HepG2 (cell line): Measurements from ENCODE around the gene NRL. TPM values are rescaled to one million over a fixed set of nuclear protein-coding genes. Genes with fewer than 3 reads are reported as not detected.

Experiments used
- ATAC-seq: fragments of 200-7000 bp; cut with Tn5 transposase; 3 replicates; pipeline ENCODE4 v1.9.1; 2020; ENCODE audit warnings: mild to moderate bottlenecking, moderate library complexity
- BruUV-seq: library from RNA; stranded (reverse); fragments of 400-500 nt; replicated peaks from 2 replicates; lab custom pipeline; 2021; lab: Mats Ljungman, UMichigan
- CTCF ChIA-PET: fragments of 300-600 bp; formaldehyde crosslinking; extraction: SDS; loops from one replicate; lab custom pipeline; 2021; ENCODE audit warnings: low total read pairs, inconsistent platforms, low intra/inter-chr PET ratio; lab: Yijun Ruan, JAX
- POLR2A ChIA-PET: fragments of 350-600 bp; sonication (Branson Sonifier 250); formaldehyde crosslinking; loops from one replicate; lab custom pipeline; 2020; ENCODE audit warnings: antibody characterized with exemption, inconsistent platforms; lab: Yijun Ruan, JAX
- DNase-seq: peaks from one replicate; pipeline ENCODE4 v3.0.0-alpha.2; 2015; ENCODE audit warnings: low spot score
- FAIRE-seq: peaks from 3 replicates; lab custom pipeline; 2011; peaks lifted over from hg19 to GRCh38; lab: Jason Lieb, UNC
- H2AFZ ChIP-seq: one replicate; pipeline ENCODE4 v1.6.1; 2011; ENCODE audit warnings: low read length, inconsistent platforms
- H3K27ac ChIP-seq: fragments of 300-600 bp; 3 replicates; pipeline ENCODE4 v1.8.0; 2011; ENCODE audit warnings: mixed run types, mild to moderate bottlenecking, mixed read lengths, low read length, inconsistent platforms; ENCODE audit not compliant: insufficient read depth; ENCODE audit errors: extremely low read length
- H3K27me3 ChIP-seq, 2 experiments: fragments of 200-600 bp in 1 of 2; 2 replicates in 1 of 2; 3 replicates in 1 of 2; pipeline versions ENCODE4 v1.6.0 to v1.8.0; 2011; ENCODE audit warnings: low read length in 2 of 2, mild to moderate bottlenecking in 2 of 2, moderate library complexity in 2 of 2, inconsistent platforms in 1 of 2; ENCODE audit not compliant: insufficient read depth in 2 of 2, control insufficient read depth in 1 of 2
- H3K36me3 ChIP-seq, 2 experiments: fragments of 200-600 bp in 1 of 2; replicated peaks in 1 of 2; 2 replicates in 1 of 2; 3 replicates in 1 of 2; pipeline versions ENCODE4 v1.5.1 to v1.8.0; 2011; ENCODE audit warnings: low read length in 2 of 2, inconsistent platforms in 1 of 2; ENCODE audit not compliant: insufficient read depth in 2 of 2, control insufficient read depth in 1 of 2
- H3K4me1 ChIP-seq: 2 replicates; pipeline ENCODE4 v1.5.1; 2012; ENCODE audit warnings: low read length, inconsistent platforms; ENCODE audit not compliant: insufficient read depth
- H3K4me2 ChIP-seq: 2 replicates; pipeline ENCODE4 v1.6.0; 2011; ENCODE audit warnings: low read depth, low read length, inconsistent platforms
- H3K4me3 ChIP-seq, 3 experiments: fragments of 200-600 bp in 1 of 3; sonication (generic), shearing (Covaris generic) in 1 of 3; replicated peaks in 1 of 3; 2 replicates each; pipeline ENCODE4 v1.5.1; 2011 to 2016; ENCODE audit warnings: low read length in 3 of 3, inconsistent platforms in 2 of 3, low read depth in 2 of 3, mild to moderate bottlenecking in 2 of 3, control low read depth in 1 of 3, mixed read lengths in 1 of 3; ENCODE audit not compliant: insufficient read depth in 1 of 3
- H3K79me2 ChIP-seq: one replicate; pipeline ENCODE4 v1.6.1; 2011; ENCODE audit warnings: low read length, inconsistent platforms; ENCODE audit not compliant: insufficient read depth
- H3K9ac ChIP-seq: 2 replicates; pipeline ENCODE4 v1.6.0; 2011; ENCODE audit warnings: mild to moderate bottlenecking, low read depth, low read length, inconsistent platforms; ENCODE audit not compliant: insufficient read depth
- H3K9me3 ChIP-seq: 2 replicates; pipeline ENCODE4 v1.5.1; 2012; ENCODE audit warnings: mild to moderate bottlenecking, low read length
- H4K20me1 ChIP-seq: 2 replicates; pipeline ENCODE4 v1.6.0; 2011; ENCODE audit warnings: inconsistent platforms, mild to moderate bottlenecking, low read length, moderate library complexity; ENCODE audit not compliant: insufficient read depth
- AKAP8 ChIP-seq: sonication (generic); formaldehyde crosslinking; IDR thresholded peaks from 2 replicates; pipeline ENCODE4 v1.5.1; 2020; ENCODE audit warnings: mild to moderate bottlenecking, missing genetic modification reagents
- HOXA9 ChIP-seq: sonication (generic); formaldehyde crosslinking; IDR thresholded peaks from 2 replicates; pipeline ENCODE4 v1.8.1; 2022; ENCODE audit warnings: missing genetic modification reagents, mild to moderate bottlenecking, moderate library complexity, borderline replicate concordance
- POLR2AphosphoS2 ChIP-seq: IDR thresholded peaks from 2 replicates; pipeline ENCODE4 v1.6.1; 2011; ENCODE audit warnings: low read depth, low read length, improper control_type of control experiment
- REXO4 ChIP-seq: sonication (generic); formaldehyde crosslinking; IDR thresholded peaks from 2 replicates; pipeline ENCODE4 v1.8.0; 2022; ENCODE audit warnings: missing genetic modification reagents, mild to moderate bottlenecking, borderline replicate concordance
- SIN3A ChIP-seq: IDR thresholded peaks from 2 replicates; pipeline ENCODE4 v1.6.1; 2011; ENCODE audit warnings: low read depth, mild to moderate bottlenecking, control low read depth, low read length, borderline replicate concordance
- SIX4 ChIP-seq: sonication (generic); formaldehyde crosslinking; IDR thresholded peaks from 2 replicates; pipeline ENCODE4 v1.4.0; 2020; ENCODE audit warnings: missing genetic modification reagents
- SOX13 ChIP-seq, 3 experiments: fragments of 450-650 bp in 1 of 3; sonication (generic) in 1 of 3; formaldehyde crosslinking in 1 of 3; IDR thresholded peaks in 2 of 3; conservative IDR thresholded peaks in 1 of 3; 2 replicates each; pipeline versions ENCODE4 v1.5.0 to v1.6.1; 2016 to 2020; ENCODE audit warnings: antibody characterized with exemption in 1 of 3, mild to moderate bottlenecking in 1 of 3, missing compliant biosample characterization in 1 of 3, missing genetic modification reagents in 1 of 3, moderate library complexity in 1 of 3
- TCF12 ChIP-seq, 2 experiments: fragments of 450-650 bp in 1 of 2; sonication (generic) in 1 of 2; formaldehyde crosslinking in 1 of 2; IDR thresholded peaks; 2 replicates each; pipeline versions ENCODE4 v1.6.1 to v1.8.0; 2017 to 2022; ENCODE audit warnings: antibody characterized with exemption in 1 of 2, mild to moderate bottlenecking in 1 of 2, missing genetic modification reagents in 1 of 2, moderate library complexity in 1 of 2
- ZBTB8A ChIP-seq: sonication (generic); formaldehyde crosslinking; IDR thresholded peaks from 2 replicates; pipeline ENCODE4 v1.4.0; 2020; ENCODE audit warnings: mild to moderate bottlenecking, low read depth, missing genetic modification reagents, borderline replicate concordance
- ZEB1 ChIP-seq: IDR thresholded peaks from 2 replicates; pipeline ENCODE4 v1.6.1; 2012; ENCODE audit warnings: mild to moderate bottlenecking, low read depth, inconsistent platforms; ENCODE audit not compliant: insufficient replicate concordance
- ZNF367 ChIP-seq: sonication (generic); formaldehyde crosslinking; IDR thresholded peaks from 2 replicates; pipeline ENCODE4 v1.4.0; 2020; ENCODE audit warnings: missing genetic modification reagents, borderline replicate concordance
- ZNF451 ChIP-seq: sonication (generic); formaldehyde crosslinking; IDR thresholded peaks from 2 replicates; pipeline ENCODE4 v1.5.0; 2020; ENCODE audit warnings: mild to moderate bottlenecking, missing genetic modification reagents
- ZNF530 ChIP-seq: sonication (generic); formaldehyde crosslinking; IDR thresholded peaks from 2 replicates; pipeline ENCODE4 v1.5.0; 2020; ENCODE audit warnings: low read depth, mild to moderate bottlenecking, missing genetic modification reagents
- ZNF577 ChIP-seq: sonication (generic); formaldehyde crosslinking; IDR thresholded peaks from 2 replicates; pipeline ENCODE4 v1.4.0; 2020; ENCODE audit warnings: mild to moderate bottlenecking, low read depth, missing genetic modification reagents, borderline replicate concordance
- ZNF709 ChIP-seq: sonication (generic); formaldehyde crosslinking; IDR thresholded peaks from 2 replicates; pipeline ENCODE4 v1.5.0; 2020; ENCODE audit warnings: mild to moderate bottlenecking, missing genetic modification reagents
- ZNF883 ChIP-seq: sonication (generic); formaldehyde crosslinking; IDR thresholded peaks from 2 replicates; pipeline ENCODE4 v1.5.1; 2020; ENCODE audit warnings: mild to moderate bottlenecking, missing genetic modification reagents; ENCODE audit errors: not compliant biosample characterization
- WGBS: methylation state at CpG from one replicate; pipeline ENCODE4 v1.1.6; 2017; ENCODE audit warnings: low lambda C conversion rate; 5-methylcytosine and 5-hydroxymethylcytosine counted together
- in situ Hi-C: cut with HindIII; loops from 2 replicates; pipeline ENCODE4 v1.10.0; 2017; ENCODE audit warnings: low pct_unique_long_range_greater_than_20kb; ENCODE audit not compliant: extremely low pct_ligation_motif_present
- intact Hi-C: fragments of 100-400 bp; cut with micrococcal nuclease; formaldehyde crosslinking; loops from one replicate; pipeline ENCODE4 v1.10.0; 2022; ENCODE audit not compliant: unreplicated experiment
- polyA plus RNA-seq, 8 experiments: library from polyadenylated mRNA; depleted of rRNA in 3 of 8; stranded (reverse) in 7 of 8; unstranded in 1 of 8; fragments of >200 nt; fragmentation: Illumina TruSeq in 4 of 8; extraction: Trizol in 4 of 8; gene quantifications; 2 replicates each; pipeline versions ENCODE4 v1.2.1 to v1.2.3, GENCODE V29; 2011 to 2016; ENCODE audit warnings: low read depth in 4 of 8, missing spikeins in 1 of 8, mixed read lengths in 1 of 8; ENCODE audit not compliant: insufficient read depth in 1 of 8
- total RNA-seq, 5 experiments: library from RNA; depleted of rRNA; stranded (reverse); fragments of >200 nt; fragmentation: Illumina TruSeq; extraction: Trizol; gene quantifications; 2 replicates each; pipeline ENCODE4 v1.2.3, GENCODE V29; 2016; ENCODE audit warnings: low read depth in 1 of 5
- TF ChIP-seq, protein P1 (sequence below): sonication (generic); formaldehyde crosslinking; IDR thresholded peaks from 2 replicates; pipeline ENCODE4 v1.4.0; 2020; ENCODE audit warnings: missing genetic modification reagents
- TF ChIP-seq, protein P2 (sequence below): sonication (generic); formaldehyde crosslinking; IDR thresholded peaks from 2 replicates; pipeline ENCODE4 v1.5.1; 2020; ENCODE audit warnings: mild to moderate bottlenecking, moderate library complexity, missing genetic modification reagents

The NRL gene
- total and polyA plus RNA-seq, 2 of the 13 experiments (the other 11 are each of a cell fraction or from before 2014, with no cell fraction given) = 2.5 to 4.7 TPM

DNA sequence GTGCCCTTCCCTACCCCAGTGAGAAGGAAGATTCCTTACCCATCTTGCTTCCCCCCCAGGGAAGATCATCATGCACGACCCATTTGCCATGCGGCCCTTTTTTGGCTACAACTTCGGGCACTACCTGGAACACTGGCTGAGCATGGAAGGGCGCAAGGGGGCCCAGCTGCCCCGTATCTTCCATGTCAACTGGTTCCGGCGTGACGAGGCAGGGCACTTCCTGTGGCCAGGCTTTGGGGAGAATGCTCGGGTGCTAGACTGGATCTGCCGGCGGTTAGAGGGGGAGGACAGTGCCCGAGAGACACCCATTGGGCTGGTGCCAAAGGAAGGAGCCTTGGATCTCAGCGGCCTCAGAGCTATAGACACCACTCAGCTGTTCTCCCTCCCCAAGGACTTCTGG lies 11.3 kb downstream of the NRL start:
- DNase-seq (no peak), FAIRE-seq (no peak), ATAC-seq (no peak)
- H3K27me3 ChIP-seq = no peaks in the 10 kb centered on the region
- no TSS peak for BruUV-seq
- intact Hi-C loops = no loop called here
- H4K20me1 ChIP-seq = no peaks in the 10 kb centered on the region
- H3K4me3 ChIP-seq = no peak overlapping the region
- peaks cover 4% of the 10 kb centered on the region for H3K79me2 ChIP-seq
- no peaks in the 10 kb centered on the region; the same call in 1 of the 2 replicates for H3K9me3 ChIP-seq
- ChIA-PET CTCF (no interaction called here), POLR2A (interaction anchor here (0.8 to 11.8 kb wide), 8 partner anchors 8 to 97 kb away, joined by 3 to 594 read pairs (median 14); partner anchors contain the start of genes DCAF11, EMC9, IRF9 and NRL)
- H3K9ac ChIP-seq = no peak overlapping the region
- 97% methylated on average over 13 of the region's 13 CpGs for WGBS
- H2AFZ ChIP-seq = no peak overlapping the region
- peaks cover 34 to 50% of the 10 kb centered on the region in 2 experiments for H3K36me3 ChIP-seq
- no peak overlapping the region for H3K27ac ChIP-seq
- in situ Hi-C loops = loop anchor here (25.0 kb wide), 1 partner anchor 1516 kb away; the partner anchor contains the start of genes ABHD4 and DAD1
- peaks cover 53% of the 10 kb centered on the region for H3K4me1 ChIP-seq
- H3K4me2 ChIP-seq = no peak overlapping the region
- TF ChIP-seq ZNF577 (CRISPR knock-in tag) = no peak
- TF ChIP-seq ZBTB8A (CRISPR knock-in tag) = no peak
- TF ChIP-seq ZNF367 (CRISPR knock-in tag) = no peak
- TF ChIP-seq, protein P1, sequence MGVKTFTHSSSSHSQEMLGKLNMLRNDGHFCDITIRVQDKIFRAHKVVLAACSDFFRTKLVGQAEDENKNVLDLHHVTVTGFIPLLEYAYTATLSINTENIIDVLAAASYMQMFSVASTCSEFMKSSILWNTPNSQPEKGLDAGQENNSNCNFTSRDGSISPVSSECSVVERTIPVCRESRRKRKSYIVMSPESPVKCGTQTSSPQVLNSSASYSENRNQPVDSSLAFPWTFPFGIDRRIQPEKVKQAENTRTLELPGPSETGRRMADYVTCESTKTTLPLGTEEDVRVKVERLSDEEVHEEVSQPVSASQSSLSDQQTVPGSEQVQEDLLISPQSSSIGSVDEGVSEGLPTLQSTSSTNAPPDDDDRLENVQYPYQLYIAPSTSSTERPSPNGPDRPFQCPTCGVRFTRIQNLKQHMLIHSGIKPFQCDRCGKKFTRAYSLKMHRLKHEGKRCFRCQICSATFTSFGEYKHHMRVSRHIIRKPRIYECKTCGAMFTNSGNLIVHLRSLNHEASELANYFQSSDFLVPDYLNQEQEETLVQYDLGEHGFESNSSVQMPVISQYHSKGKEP (CRISPR knock-in tag) = no peak
- TF ChIP-seq POLR2AphosphoS2 = no peak
- no peak for TF ChIP-seq SOX13 (IDR thresholded peaks at IDR 0.05)
- TF ChIP-seq SOX13 (CRISPR knock-in tag; conservative IDR thresholded peaks at IDR 0.05 in 1 of 2, IDR thresholded peaks at IDR 0.05 in 1 of 2) = no peak
- TF ChIP-seq ZNF883 (CRISPR knock-in tag) = no peak
- no peak for TF ChIP-seq ZNF451 (CRISPR knock-in tag)
- TF ChIP-seq ZNF530 (CRISPR knock-in tag) = no peak
- TF ChIP-seq SIN3A = no peak
- TF ChIP-seq ZNF709 (CRISPR knock-in tag) = no peak
- TF ChIP-seq SIX4 (CRISPR knock-in tag) = no peak
- TF ChIP-seq REXO4 (CRISPR knock-in tag) = no peak
- TF ChIP-seq, protein P2, sequence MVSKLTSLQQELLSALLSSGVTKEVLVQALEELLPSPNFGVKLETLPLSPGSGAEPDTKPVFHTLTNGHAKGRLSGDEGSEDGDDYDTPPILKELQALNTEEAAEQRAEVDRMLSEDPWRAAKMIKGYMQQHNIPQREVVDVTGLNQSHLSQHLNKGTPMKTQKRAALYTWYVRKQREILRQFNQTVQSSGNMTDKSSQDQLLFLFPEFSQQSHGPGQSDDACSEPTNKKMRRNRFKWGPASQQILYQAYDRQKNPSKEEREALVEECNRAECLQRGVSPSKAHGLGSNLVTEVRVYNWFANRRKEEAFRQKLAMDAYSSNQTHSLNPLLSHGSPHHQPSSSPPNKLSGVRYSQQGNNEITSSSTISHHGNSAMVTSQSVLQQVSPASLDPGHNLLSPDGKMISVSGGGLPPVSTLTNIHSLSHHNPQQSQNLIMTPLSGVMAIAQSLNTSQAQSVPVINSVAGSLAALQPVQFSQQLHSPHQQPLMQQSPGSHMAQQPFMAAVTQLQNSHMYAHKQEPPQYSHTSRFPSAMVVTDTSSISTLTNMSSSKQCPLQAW (CRISPR knock-in tag) = no peak
- TF ChIP-seq HOXA9 (CRISPR knock-in tag) = no peak
- no peak for TF ChIP-seq ZEB1
- TF ChIP-seq AKAP8 (CRISPR knock-in tag) = 0 out of 2 replicates have a peak, but pooled peaks have one; percentile 1
- no peak for TF ChIP-seq TCF12 (IDR thresholded peaks at IDR 0.05)
- no peak for TF ChIP-seq TCF12 (CRISPR knock-in tag; IDR thresholded peaks at IDR 0.05)
